Sigmoid colon (tissue), 4 donors: Measurements from ENCODE around the gene FBXL20.

ENCODE experiments used
- CTCF ChIP-seq, 4 experiments: fragments of 450-650 bp in 3 of 4; fragments of 200-600 bp in 1 of 4; IDR thresholded peaks; one replicate each; pipeline ENCODE4 v1.5.1; 2016 to 2019; ENCODE audit warnings: antibody characterized with exemption in 4 of 4, mild to moderate bottlenecking in 3 of 4, moderate library complexity in 2 of 4
- POLR2AphosphoS5 ChIP-seq, 4 donors: sonication (generic); formaldehyde crosslinking; IDR thresholded peaks; one replicate each; pipeline ENCODE4 v1.6.1; 2017; ENCODE audit warnings: antibody characterized with exemption in 4 of 4

- no peak for TF ChIP-seq CTCF (IDR thresholded peaks at IDR 0.05)
- no peak for TF ChIP-seq POLR2AphosphoS5 (IDR thresholded peaks at IDR 0.05)
Measured at GRCh38 chr17:39205112-39205526, 196.3 kb downstream of the FBXL20 start.
